Activated CD4-positive, alpha-beta T cell treated with anti-CD3 and anti-CD28 coated beads, Interleukin-10, Interleukin-2, amounts not matched to agents 100 ng/mL and 50 ng/mL, durations not matched to agents 16 hours and 8 hours (primary cell): Measurements from ENCODE around the gene UPF1.

Experiments
- DNase-seq: peaks from one replicate; pipeline ENCODE4 v3.0.0-alpha.2; 2020

The UPF1 gene

GRCh38 chr19:18858906-18859646 lies 27.3 kb downstream of the UPF1 start:
- DNase-seq = no peak

GRCh38 chr19:18859676-18860301 lies 28.0 kb downstream of the UPF1 start:
- no peak for DNase-seq

GRCh38 chr19:18860302-18860700 lies 28.5 kb downstream of the UPF1 start:
- no peak for DNase-seq

- DNase-seq = no peak
These were observed 29.0 kb downstream of the UPF1 start for GRCh38 chr19:18860725-18861124.

GRCh38 chr19:18861235-18861634 lies 29.5 kb downstream of the UPF1 start:
- no peak for DNase-seq

- DNase-seq = no peak
These were observed 30.2 kb downstream of the UPF1 start for GRCh38 chr19:18861917-18862316.

GRCh38 chr19:18862976-18863842 lies 31.4 kb downstream of the UPF1 start:
- DNase-seq = no peak

- no peak for DNase-seq
These were observed 32.1 kb downstream of the UPF1 start for GRCh38 chr19:18863843-18864362.

GRCh38 chr19:18865106-18865972 lies 33.6 kb downstream of the UPF1 start:
- no peak for DNase-seq

GRCh38 chr19:18865973-18866799 lies 34.4 kb downstream of the UPF1 start:
- DNase-seq = peak; percentile 68

- DNase-seq = no peak
These were observed 35.0 kb downstream of the UPF1 start for GRCh38 chr19:18866800-18867123.

GRCh38 chr19:18867199-18867598 lies 35.4 kb downstream of the UPF1 start:
- DNase-seq = no peak

- DNase-seq = no peak
These were observed 36.0 kb downstream of the UPF1 start for GRCh38 chr19:18867751-18868150.

GRCh38 chr19:18868380-18869022 lies 36.7 kb downstream of the UPF1 start:
- DNase-seq = peak; percentile 20

GRCh38 chr19:18869023-18869618 lies 37.4 kb downstream of the UPF1 start:
- no peak for DNase-seq

- DNase-seq = no peak
These were observed 38.2 kb downstream of the UPF1 start for GRCh38 chr19:18869781-18870530.

- DNase-seq = no peak
These were observed 38.9 kb downstream of the UPF1 start for GRCh38 chr19:18870531-18871172.

- DNase-seq = no peak
These were observed 39.8 kb downstream of the UPF1 start for GRCh38 chr19:18871543-18871942.

GRCh38 chr19:18875726-18876125 lies 44.0 kb downstream of the UPF1 start:
- no peak for DNase-seq
